WTC11 (cell line): ENCODE data around the gene SLCO2A1. TPM values are rescaled to one million over a fixed set of nuclear protein-coding genes. Genes with fewer than 3 reads are reported as not detected.

ENCODE experiments used
- ATAC-seq: fragments of 200-7000 bp; cut with Tn5 transposase; 2 replicates; pipeline ENCODE4 v1.10.0; 2021; ENCODE audit warnings: mild to moderate bottlenecking, moderate library complexity
- CTCF ChIA-PET: fragments of 300-600 bp; sonication (Branson Sonifier 250); formaldehyde crosslinking; loops from one replicate; lab custom pipeline; 2021; ENCODE audit warnings: antibody characterized with exemption; lab: Charles Lee
- POLR2A ChIA-PET: fragments of 350-600 bp; sonication (Branson Sonifier 250); formaldehyde crosslinking; loops from one replicate; lab custom pipeline; 2021; ENCODE audit warnings: antibody characterized with exemption; lab: Charles Lee
- DNase-seq: peaks from one replicate; pipeline ENCODE4 v3.0.0; 2021; ENCODE audit warnings: low spot score
- H3K27ac Mint-ChIP-seq: 2 replicates; pipeline ENCODE4 v1.8.0; 2021; ENCODE audit warnings: mixed read lengths
- H3K27me3 Mint-ChIP-seq: 2 replicates; pipeline ENCODE4 v1.8.0; 2021; ENCODE audit warnings: low read depth, mild to moderate bottlenecking, moderate library complexity, mixed read lengths
- H3K36me3 Mint-ChIP-seq: 2 replicates; pipeline ENCODE4 v1.8.0; 2021; ENCODE audit warnings: mixed read lengths
- H3K4me1 Mint-ChIP-seq: 2 replicates; pipeline ENCODE4 v1.8.0; 2022; ENCODE audit warnings: mixed read lengths
- H3K4me3 Mint-ChIP-seq: 2 replicates; pipeline ENCODE4 v1.8.0; 2021; ENCODE audit warnings: mild to moderate bottlenecking, moderate library complexity, mixed read lengths
- H3K9me3 Mint-ChIP-seq: 2 replicates; pipeline ENCODE4 v1.8.0; 2021; ENCODE audit warnings: mixed read lengths
- ATF2 ChIP-seq: sonication (generic); formaldehyde crosslinking; IDR thresholded peaks from 2 replicates; pipeline ENCODE4 v1.8.1; 2022; ENCODE audit warnings: low read depth, missing genetic modification reagents, borderline replicate concordance
- CBFB ChIP-seq: sonication (generic); formaldehyde crosslinking; IDR thresholded peaks from 2 replicates; pipeline ENCODE4 v1.8.1; 2022; ENCODE audit warnings: mild to moderate bottlenecking, low read depth, missing genetic modification reagents
- E2F5 ChIP-seq: sonication (generic); formaldehyde crosslinking; IDR thresholded peaks from 2 replicates; pipeline ENCODE4 v1.8.1; 2022; ENCODE audit warnings: mild to moderate bottlenecking, moderate library complexity, missing genetic modification reagents
- FOXJ3 ChIP-seq: sonication (generic); formaldehyde crosslinking; IDR thresholded peaks from 2 replicates; pipeline ENCODE4 v1.9.0; 2021; ENCODE audit warnings: missing genetic modification reagents, mild to moderate bottlenecking, borderline replicate concordance
- FOXK1 ChIP-seq: sonication (generic); formaldehyde crosslinking; IDR thresholded peaks from 2 replicates; pipeline ENCODE4 v1.8.0; 2022; ENCODE audit warnings: mild to moderate bottlenecking, moderate library complexity, missing genetic modification reagents
- FOXP1 ChIP-seq: sonication (generic); formaldehyde crosslinking; IDR thresholded peaks from 2 replicates; pipeline ENCODE4 v1.8.0; 2022; ENCODE audit warnings: missing genetic modification reagents, mild to moderate bottlenecking, moderate library complexity, borderline replicate concordance
- HMGA2 ChIP-seq: fragments of 250-450 bp; sonication (Bioruptor Pico); IDR thresholded peaks from 2 replicates; pipeline ENCODE4 v1.4.0; 2021; ENCODE audit warnings: mild to moderate bottlenecking, moderate library complexity
- IRF2 ChIP-seq: sonication (generic); formaldehyde crosslinking; IDR thresholded peaks from 2 replicates; pipeline ENCODE4 v1.8.0; 2022; ENCODE audit warnings: low read depth, missing genetic modification reagents, borderline replicate concordance
- MAX ChIP-seq: sonication (generic); formaldehyde crosslinking; IDR thresholded peaks from 2 replicates; pipeline ENCODE4 v1.8.0; 2022; ENCODE audit warnings: mild to moderate bottlenecking, missing genetic modification reagents
- MLX ChIP-seq: sonication (generic); formaldehyde crosslinking; IDR thresholded peaks from 2 replicates; pipeline ENCODE4 v1.8.1; 2023; ENCODE audit warnings: mild to moderate bottlenecking, missing genetic modification reagents, moderate library complexity
- MXD4 ChIP-seq: fragments of 250-450 bp; sonication (Bioruptor Pico); IDR thresholded peaks from 2 replicates; pipeline ENCODE4 v1.8.0; 2021; ENCODE audit warnings: mild to moderate bottlenecking, moderate library complexity, borderline replicate concordance
- NFATC4 ChIP-seq: fragments of 250-450 bp; sonication (Bioruptor Pico); IDR thresholded peaks from 2 replicates; pipeline ENCODE4 v1.9.0; 2021; ENCODE audit warnings: mild to moderate bottlenecking
- NR1H2 ChIP-seq: sonication (generic); formaldehyde crosslinking; IDR thresholded peaks from 2 replicates; pipeline ENCODE4 v1.9.0; 2021; ENCODE audit warnings: mild to moderate bottlenecking, moderate library complexity, missing genetic modification reagents
- PRDM15 ChIP-seq: sonication (generic); formaldehyde crosslinking; IDR thresholded peaks from 2 replicates; pipeline ENCODE4 v1.8.0; 2022; ENCODE audit warnings: missing genetic modification reagents
- RORB ChIP-seq: fragments of 250-450 bp; sonication (Bioruptor Pico); IDR thresholded peaks from 2 replicates; pipeline ENCODE4 v1.9.0; 2021; ENCODE audit warnings: mild to moderate bottlenecking
- SP1 ChIP-seq: sonication (generic); formaldehyde crosslinking; conservative IDR thresholded peaks from 2 replicates; pipeline ENCODE4 v1.8.1; 2022; ENCODE audit warnings: missing genetic modification reagents
- TEAD4 ChIP-seq: sonication (generic); formaldehyde crosslinking; IDR thresholded peaks from 2 replicates; pipeline ENCODE4 v1.8.0; 2022; ENCODE audit warnings: mild to moderate bottlenecking, missing genetic modification reagents
- TP53 ChIP-seq: sonication (generic); formaldehyde crosslinking; IDR thresholded peaks from 2 replicates; pipeline ENCODE4 v1.8.1; 2023; ENCODE audit warnings: mild to moderate bottlenecking, missing genetic modification reagents
- USF1 ChIP-seq: sonication (generic); formaldehyde crosslinking; IDR thresholded peaks from 2 replicates; pipeline ENCODE4 v1.8.0; 2022; ENCODE audit warnings: mild to moderate bottlenecking, missing genetic modification reagents
- ZNF121 ChIP-seq: sonication (generic); formaldehyde crosslinking; IDR thresholded peaks from 2 replicates; pipeline ENCODE4 v1.8.0; 2023; ENCODE audit warnings: missing genetic modification reagents
- ZNF232 ChIP-seq: sonication (generic); formaldehyde crosslinking; IDR thresholded peaks from 2 replicates; pipeline ENCODE4 v1.8.0; 2022; ENCODE audit warnings: mild to moderate bottlenecking, missing genetic modification reagents
- ZNF317 ChIP-seq: sonication (generic); formaldehyde crosslinking; IDR thresholded peaks from 2 replicates; pipeline ENCODE4 v1.8.1; 2023; ENCODE audit warnings: low read depth, mild to moderate bottlenecking, moderate library complexity, missing genetic modification reagents, borderline replicate concordance
- ZNF396 ChIP-seq: fragments of 250-450 bp; sonication (Bioruptor Pico); IDR thresholded peaks from 2 replicates; pipeline ENCODE4 v1.8.0; 2021; ENCODE audit warnings: mild to moderate bottlenecking, moderate library complexity, borderline replicate concordance
- ZNF423 ChIP-seq: fragments of 250-450 bp; sonication (Bioruptor Pico); IDR thresholded peaks from 2 replicates; pipeline ENCODE4 v2.1.2; 2022; ENCODE audit warnings: mild to moderate bottlenecking, moderate library complexity
- total RNA-seq: library from RNA; stranded (reverse); gene quantifications from 3 replicates; pipeline ENCODE4 v1.2.3, GENCODE V29; 2021

The SLCO2A1 gene
- total RNA-seq, 1 experiment from 2014 or later = 3.3 TPM

GRCh38 chr3:133991209-133991608 lies 38.5 kb downstream of the SLCO2A1 start:
- no peak for TF ChIP-seq NFATC4 (CRISPR knock-in tag)
- TF ChIP-seq MLX (CRISPR knock-in tag) = no peak
- TF ChIP-seq FOXP1 (CRISPR knock-in tag) = no peak
- TF ChIP-seq HMGA2 (CRISPR knock-in tag) = no peak
- TF ChIP-seq ZNF423 = no peak
- TF ChIP-seq E2F5 (CRISPR knock-in tag) = no peak
- no peak for TF ChIP-seq ZNF121
- TF ChIP-seq NR1H2 (CRISPR knock-in tag) = no peak
- TF ChIP-seq SP1 (CRISPR knock-in tag) = no peak
- TF ChIP-seq ZNF396 (CRISPR knock-in tag) = no peak
- no peak for TF ChIP-seq FOXK1 (CRISPR knock-in tag)
- no peak for TF ChIP-seq MXD4 (CRISPR knock-in tag)
- TF ChIP-seq RORB (CRISPR knock-in tag) = no peak
- TF ChIP-seq CBFB = no peak
- TF ChIP-seq PRDM15 (CRISPR knock-in tag) = no peak
- TF ChIP-seq TP53 (CRISPR knock-in tag) = no peak
- TF ChIP-seq IRF2 (CRISPR knock-in tag) = no peak
- TF ChIP-seq, all 79 proteins: peak for 0
- ChIA-PET POLR2A (no interaction called here), CTCF (no interaction called here)
- peaks cover 53% of the 10 kb centered on the region for H3K4me1 Mint-ChIP-seq
- H3K27me3 Mint-ChIP-seq = peaks cover 8% of the 10 kb centered on the region; the same call in 1 of the 2 replicates
- no peak overlapping the region for H3K4me3 Mint-ChIP-seq
- H3K9me3 Mint-ChIP-seq = no peaks in the 10 kb centered on the region
- H3K27ac Mint-ChIP-seq = no peak overlapping the region
- ATAC-seq = no peak
- H3K36me3 Mint-ChIP-seq = no peaks in the 10 kb centered on the region
- no peak for DNase-seq

DNA sequence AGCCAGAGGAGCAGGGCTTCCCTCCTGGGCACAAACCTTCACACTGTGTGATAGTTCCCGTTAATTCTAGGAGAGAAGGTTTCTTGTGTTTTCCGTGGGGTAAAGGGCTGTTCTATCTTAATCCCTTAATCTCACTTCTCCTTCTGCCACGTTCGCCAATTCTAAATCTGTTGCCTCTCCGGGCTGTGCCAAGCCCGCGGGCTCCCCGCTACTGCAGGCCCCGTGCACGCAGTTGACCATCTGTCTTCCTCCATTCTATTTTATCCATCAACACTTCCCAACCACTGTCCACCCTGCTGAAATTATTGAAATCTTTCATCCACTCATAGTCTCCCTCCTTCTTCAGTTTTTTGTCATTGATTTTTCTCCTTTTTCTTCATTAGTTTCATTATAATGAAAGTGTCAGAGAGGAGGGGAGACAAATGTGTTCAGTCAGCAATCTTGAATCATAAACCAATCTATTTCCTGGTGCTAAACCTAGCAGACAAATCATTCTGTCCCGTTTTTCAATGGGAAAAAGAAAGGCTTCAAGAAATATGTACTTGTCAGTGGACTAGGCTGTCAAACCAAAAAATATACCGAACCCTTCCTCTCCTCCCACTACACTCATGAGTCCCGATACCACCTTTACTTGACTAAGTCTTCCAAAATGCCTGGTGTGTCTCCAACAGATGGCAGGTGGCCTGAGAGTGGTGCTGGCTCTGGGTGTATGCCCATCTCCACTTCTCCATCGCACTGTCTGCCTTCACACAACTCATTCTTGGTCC lies 39.6 kb downstream of the SLCO2A1 start:
- Mint-ChIP-seq H3K36me3 (no peaks in the 10 kb centered on the region), H3K4me1 (peaks cover 53% of the 10 kb centered on the region), H3K27ac (no peak overlapping the region), H3K4me3 (no peak overlapping the region), H3K27me3 (peaks cover 8% of the 10 kb centered on the region; the same call in 1 of the 2 replicates), H3K9me3 (no peaks in the 10 kb centered on the region)
- no peak for DNase-seq
- POLR2A ChIA-PET = no interaction called here
- no peak for ATAC-seq
- CTCF ChIA-PET = no interaction called here
- TF ChIP-seq ZNF423 = no peak
- no peak for TF ChIP-seq USF1
- TF ChIP-seq MAX = no peak
- TF ChIP-seq HMGA2 (CRISPR knock-in tag) = no peak
- TF ChIP-seq ZNF121 = no peak
- TF ChIP-seq ATF2 (CRISPR knock-in tag) = no peak
- no peak for TF ChIP-seq TEAD4
- TF ChIP-seq SP1 (CRISPR knock-in tag) = no peak
- TF ChIP-seq PRDM15 (CRISPR knock-in tag) = no peak
- no peak for TF ChIP-seq FOXJ3 (CRISPR knock-in tag)
- no peak for TF ChIP-seq ZNF317
- no peak for TF ChIP-seq ZNF232 (CRISPR knock-in tag)
